HepG2 (cell line): ENCODE measurements around the gene VARS1. TPM values are rescaled to one million over a fixed set of nuclear protein-coding genes. Genes with fewer than 3 reads are reported as not detected.

ENCODE experiments used
- CEBPB ChIP-seq: IDR thresholded peaks from 2 replicates; pipeline ENCODE4 v1.6.1; 2011; ENCODE audit warnings: low read depth, low read length, improper control_type of control experiment, borderline replicate concordance
- ERF ChIP-seq: IDR thresholded peaks from 2 replicates; pipeline ENCODE4 v1.6.1; 2018; ENCODE audit warnings: missing biosample characterization, missing genetic modification reagents
- FLYWCH1 ChIP-seq: sonication (generic); formaldehyde crosslinking; IDR thresholded peaks from 2 replicates; pipeline ENCODE4 v1.8.1; 2023; ENCODE audit warnings: mild to moderate bottlenecking, missing genetic modification reagents
- FOXK1 ChIP-seq: sonication (generic); formaldehyde crosslinking; IDR thresholded peaks from 2 replicates; pipeline ENCODE4 v1.4.0; 2020; ENCODE audit warnings: low read depth, missing genetic modification reagents, borderline replicate concordance
- GATAD1 ChIP-seq: IDR thresholded peaks from 2 replicates; pipeline ENCODE4 v1.6.1; 2016; ENCODE audit warnings: missing genetic modification reagents, missing compliant biosample characterization
- GTF3A ChIP-seq: sonication (generic); formaldehyde crosslinking; conservative IDR thresholded peaks from 2 replicates; pipeline ENCODE4 v1.4.0; 2020; ENCODE audit warnings: mild to moderate bottlenecking, missing genetic modification reagents
- HNF4G ChIP-seq, 2 experiments: sonication (generic) in 1 of 2; formaldehyde crosslinking in 1 of 2; IDR thresholded peaks; 2 replicates each; pipeline versions ENCODE4 v1.4.0 to v1.6.1; 2011 to 2020; ENCODE audit warnings: borderline replicate concordance in 2 of 2, low read depth in 2 of 2, mild to moderate bottlenecking in 2 of 2, low read length in 1 of 2, missing genetic modification reagents in 1 of 2, moderate library complexity in 1 of 2
- KDM3A ChIP-seq: IDR thresholded peaks from 2 replicates; pipeline ENCODE4 v1.6.1; 2018; ENCODE audit warnings: low read depth, missing compliant biosample characterization
- MEIS1 ChIP-seq: sonication (generic); formaldehyde crosslinking; IDR thresholded peaks from 2 replicates; pipeline ENCODE4 v1.9.0; 2021; ENCODE audit warnings: mild to moderate bottlenecking, missing genetic modification reagents, moderate library complexity, borderline replicate concordance
- NCOA2 ChIP-seq: sonication (generic); formaldehyde crosslinking; IDR thresholded peaks from 2 replicates; pipeline ENCODE4 v1.8.0; 2022; ENCODE audit warnings: inconsistent platforms
- NFE2L1 ChIP-seq: sonication (generic); formaldehyde crosslinking; IDR thresholded peaks from 2 replicates; pipeline ENCODE4 v1.4.0; 2020; ENCODE audit warnings: missing genetic modification reagents, mild to moderate bottlenecking, borderline replicate concordance
- NR2F1 ChIP-seq, 2 experiments: fragments of 450-650 bp in 1 of 2; formaldehyde crosslinking in 1 of 2; IDR thresholded peaks; 2 replicates each; pipeline versions ENCODE4 v1.5.0 to v1.6.1; 2016 to 2020; ENCODE audit warnings: mild to moderate bottlenecking in 1 of 2, missing compliant biosample characterization in 1 of 2, missing genetic modification reagents in 1 of 2, moderate library complexity in 1 of 2
- POLR2G ChIP-seq: fragments of 200-400 bp; formaldehyde crosslinking; IDR thresholded peaks from 2 replicates; pipeline ENCODE4 v1.6.1; 2018; ENCODE audit warnings: mild to moderate bottlenecking, low read depth, low read length, moderate library complexity
- SP5 ChIP-seq: IDR thresholded peaks from 2 replicates; pipeline ENCODE4 v1.6.1; 2016; ENCODE audit warnings: low read depth, borderline replicate concordance
- ZNF264 ChIP-seq: sonication (generic); formaldehyde crosslinking; IDR thresholded peaks from 2 replicates; pipeline ENCODE4 v1.4.0; 2020; ENCODE audit warnings: missing genetic modification reagents
- ZNF30 ChIP-seq: sonication (generic); formaldehyde crosslinking; IDR thresholded peaks from 2 replicates; pipeline ENCODE4 v1.5.0; 2020; ENCODE audit warnings: mild to moderate bottlenecking, missing genetic modification reagents
- ZNF720 ChIP-seq: sonication (generic); formaldehyde crosslinking; IDR thresholded peaks from 2 replicates; pipeline ENCODE4 v1.4.0; 2020; ENCODE audit warnings: missing genetic modification reagents
- ZSCAN22 ChIP-seq: sonication (generic); formaldehyde crosslinking; IDR thresholded peaks from 2 replicates; pipeline ENCODE4 v1.4.0; 2020; ENCODE audit warnings: mild to moderate bottlenecking, missing genetic modification reagents
- polyA plus RNA-seq, 8 experiments: library from polyadenylated mRNA; depleted of rRNA in 3 of 8; stranded (reverse) in 7 of 8; unstranded in 1 of 8; fragments of >200 nt; fragmentation: Illumina TruSeq in 4 of 8; extraction: Trizol in 4 of 8; gene quantifications; 2 replicates each; pipeline versions ENCODE4 v1.2.1 to v1.2.3, GENCODE V29; 2011 to 2016; ENCODE audit warnings: low read depth in 4 of 8, missing spikeins in 1 of 8, mixed read lengths in 1 of 8; ENCODE audit not compliant: insufficient read depth in 1 of 8
- total RNA-seq, 5 experiments: library from RNA; depleted of rRNA; stranded (reverse); fragments of >200 nt; fragmentation: Illumina TruSeq; extraction: Trizol; gene quantifications; 2 replicates each; pipeline ENCODE4 v1.2.3, GENCODE V29; 2016; ENCODE audit warnings: low read depth in 1 of 5
- TF ChIP-seq, protein P1 (sequence below): sonication (generic); formaldehyde crosslinking; IDR thresholded peaks from 2 replicates; pipeline ENCODE4 v1.5.1; 2020; ENCODE audit warnings: mild to moderate bottlenecking, missing genetic modification reagents
- TF ChIP-seq, protein P2 (sequence below): sonication (generic); formaldehyde crosslinking; IDR thresholded peaks from 2 replicates; pipeline ENCODE4 v1.5.1; 2020; ENCODE audit warnings: missing genetic modification reagents, mild to moderate bottlenecking, borderline replicate concordance
- TF ChIP-seq, protein P3 (sequence below), 2 experiments: fragments of 450-650 bp in 1 of 2; sonication (generic) in 1 of 2; formaldehyde crosslinking; IDR thresholded peaks; 2 replicates each; pipeline versions ENCODE4 v1.5.0 to v1.8.0; 2020 to 2022; ENCODE audit warnings: mild to moderate bottlenecking in 1 of 2, missing genetic modification reagents in 1 of 2
- TF ChIP-seq, protein P4 (sequence below): sonication (generic); formaldehyde crosslinking; IDR thresholded peaks from 2 replicates; pipeline ENCODE4 v1.8.0; 2022; ENCODE audit warnings: missing genetic modification reagents, mild to moderate bottlenecking, inconsistent platforms, borderline replicate concordance

Gene VARS1
- total and polyA plus RNA-seq, 2 of the 13 experiments (the other 11 are each of a cell fraction or from before 2014, with no cell fraction given) = 14.7 to 56.1 TPM

DNA sequence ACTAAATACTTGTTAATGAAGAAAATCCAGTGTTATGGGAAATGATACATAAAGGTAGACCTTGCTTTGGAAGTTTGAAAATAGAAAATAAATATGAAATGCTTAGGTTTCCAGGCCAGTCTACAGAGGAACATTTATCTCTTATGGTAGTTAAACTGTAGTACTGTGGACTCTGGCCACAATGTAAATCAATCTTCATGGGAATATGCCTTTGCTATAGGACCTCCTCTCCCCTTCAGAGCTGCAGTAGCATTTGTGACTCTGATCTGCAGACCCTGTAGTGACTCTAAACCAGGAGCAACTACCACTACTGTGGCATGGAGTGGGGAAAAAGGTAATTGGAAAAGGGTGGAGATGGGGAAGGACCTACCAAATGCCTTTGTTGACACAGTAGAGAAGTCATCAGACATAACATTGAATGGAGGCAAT is 24.3 kb upstream of the VARS1 start (continued):
- TF ChIP-seq ZNF720 (no peak), MEIS1 (no peak), ZNF264 (CRISPR knock-in tag) (no peak), HNF4G (IDR thresholded peaks at IDR 0.05; ENCODE audit: borderline replicate concordance, low read depth, low read length) (peak; percentile 30; the same call in 1 of the 2 replicates), HNF4G (CRISPR knock-in tag; IDR thresholded peaks at IDR 0.05; ENCODE audit: borderline replicate concordance, low read depth) (no peak; the same call in 1 of the 2 replicates), NR2F1 (CRISPR knock-in tag; IDR thresholded peaks at IDR 0.05) (no peak; a peak in 1 of 4 replicates), FOXK1 (CRISPR knock-in tag) (no peak), ZSCAN22 (CRISPR knock-in tag) (no peak), GTF3A (CRISPR knock-in tag) (no peak), SP5 (CRISPR knock-in tag) (no peak), FLYWCH1 (CRISPR knock-in tag) (no peak), GATAD1 (CRISPR knock-in tag) (no peak; the same call in 1 of the 2 replicates), NFE2L1 (CRISPR knock-in tag) (no peak), ERF (CRISPR knock-in tag) (peak; percentile 27), POLR2G (no peak), CEBPB (no peak), NCOA2 (peak; percentile 18), ZNF30 (no peak), KDM3A (CRISPR knock-in tag) (no peak)
- TF ChIP-seq, protein P1, sequence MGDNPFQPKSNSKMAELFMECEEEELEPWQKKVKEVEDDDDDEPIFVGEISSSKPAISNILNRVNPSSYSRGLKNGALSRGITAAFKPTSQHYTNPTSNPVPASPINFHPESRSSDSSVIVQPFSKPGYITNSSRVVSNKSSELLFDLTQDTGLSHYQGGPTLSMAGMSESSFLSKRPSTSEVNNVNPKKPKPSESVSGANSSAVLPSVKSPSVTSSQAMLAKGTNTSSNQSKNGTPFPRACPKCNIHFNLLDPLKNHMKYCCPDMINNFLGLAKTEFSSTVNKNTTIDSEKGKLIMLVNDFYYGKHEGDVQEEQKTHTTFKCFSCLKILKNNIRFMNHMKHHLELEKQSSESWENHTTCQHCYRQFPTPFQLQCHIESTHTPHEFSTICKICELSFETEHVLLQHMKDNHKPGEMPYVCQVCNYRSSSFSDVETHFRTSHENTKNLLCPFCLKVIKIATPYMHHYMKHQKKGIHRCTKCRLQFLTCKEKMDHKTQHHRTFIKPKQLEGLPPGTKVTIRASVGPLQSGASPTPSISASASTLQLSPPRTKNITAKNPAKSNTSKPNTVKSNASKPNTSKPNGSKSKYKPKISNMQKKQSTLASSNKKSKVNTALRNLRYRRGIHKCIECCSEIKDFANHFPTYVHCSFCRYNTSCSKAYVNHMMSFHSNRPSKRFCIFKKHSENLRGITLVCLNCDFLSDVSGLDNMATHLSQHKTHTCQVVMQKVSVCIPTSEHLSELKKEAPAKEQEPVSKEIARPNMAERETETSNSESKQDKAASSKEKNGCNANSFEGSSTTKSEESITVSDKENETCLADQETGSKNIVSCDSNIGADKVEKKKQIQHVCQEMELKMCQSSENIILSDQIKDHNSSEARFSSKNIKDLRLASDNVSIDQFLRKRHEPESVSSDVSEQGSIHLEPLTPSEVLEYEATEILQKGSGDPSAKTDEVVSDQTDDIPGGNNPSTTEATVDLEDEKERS (CRISPR knock-in tag) = no peak
- TF ChIP-seq, protein P2, sequence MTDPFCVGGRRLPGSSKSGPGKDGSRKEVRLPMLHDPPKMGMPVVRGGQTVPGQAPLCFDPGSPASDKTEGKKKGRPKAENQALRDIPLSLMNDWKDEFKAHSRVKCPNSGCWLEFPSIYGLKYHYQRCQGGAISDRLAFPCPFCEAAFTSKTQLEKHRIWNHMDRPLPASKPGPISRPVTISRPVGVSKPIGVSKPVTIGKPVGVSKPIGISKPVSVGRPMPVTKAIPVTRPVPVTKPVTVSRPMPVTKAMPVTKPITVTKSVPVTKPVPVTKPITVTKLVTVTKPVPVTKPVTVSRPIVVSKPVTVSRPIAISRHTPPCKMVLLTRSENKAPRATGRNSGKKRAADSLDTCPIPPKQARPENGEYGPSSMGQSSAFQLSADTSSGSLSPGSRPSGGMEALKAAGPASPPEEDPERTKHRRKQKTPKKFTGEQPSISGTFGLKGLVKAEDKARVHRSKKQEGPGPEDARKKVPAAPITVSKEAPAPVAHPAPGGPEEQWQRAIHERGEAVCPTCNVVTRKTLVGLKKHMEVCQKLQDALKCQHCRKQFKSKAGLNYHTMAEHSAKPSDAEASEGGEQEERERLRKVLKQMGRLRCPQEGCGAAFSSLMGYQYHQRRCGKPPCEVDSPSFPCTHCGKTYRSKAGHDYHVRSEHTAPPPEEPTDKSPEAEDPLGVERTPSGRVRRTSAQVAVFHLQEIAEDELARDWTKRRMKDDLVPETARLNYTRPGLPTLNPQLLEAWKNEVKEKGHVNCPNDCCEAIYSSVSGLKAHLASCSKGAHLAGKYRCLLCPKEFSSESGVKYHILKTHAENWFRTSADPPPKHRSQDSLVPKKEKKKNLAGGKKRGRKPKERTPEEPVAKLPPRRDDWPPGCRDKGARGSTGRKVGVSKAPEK (CRISPR knock-in tag) = 0 out of 2 replicates have a peak, but pooled peaks have one; percentile 2
- TF ChIP-seq, protein P3, sequence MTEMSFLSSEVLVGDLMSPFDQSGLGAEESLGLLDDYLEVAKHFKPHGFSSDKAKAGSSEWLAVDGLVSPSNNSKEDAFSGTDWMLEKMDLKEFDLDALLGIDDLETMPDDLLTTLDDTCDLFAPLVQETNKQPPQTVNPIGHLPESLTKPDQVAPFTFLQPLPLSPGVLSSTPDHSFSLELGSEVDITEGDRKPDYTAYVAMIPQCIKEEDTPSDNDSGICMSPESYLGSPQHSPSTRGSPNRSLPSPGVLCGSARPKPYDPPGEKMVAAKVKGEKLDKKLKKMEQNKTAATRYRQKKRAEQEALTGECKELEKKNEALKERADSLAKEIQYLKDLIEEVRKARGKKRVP (CRISPR knock-in tag; IDR thresholded peaks at IDR 0.05) = no peak
- TF ChIP-seq, protein P4, sequence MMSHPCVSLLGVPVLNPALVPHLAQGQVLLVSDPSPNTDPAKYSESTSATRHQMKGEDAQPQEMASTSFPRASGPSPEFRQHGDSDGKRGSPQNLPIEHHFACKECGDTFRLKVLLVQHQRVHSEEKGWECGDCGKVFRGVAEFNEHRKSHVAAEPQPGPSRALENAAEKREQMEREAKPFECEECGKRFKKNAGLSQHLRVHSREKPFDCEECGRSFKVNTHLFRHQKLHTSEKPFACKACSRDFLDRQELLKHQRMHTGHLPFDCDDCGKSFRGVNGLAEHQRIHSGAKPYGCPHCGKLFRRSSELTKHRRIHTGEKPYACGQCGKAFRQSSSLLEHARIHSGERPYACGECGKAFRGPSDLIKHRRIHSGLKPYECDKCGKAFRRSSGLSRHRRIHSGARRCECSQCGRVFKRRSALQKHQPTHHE (CRISPR knock-in tag) = no peak
